WI38 (cell line): Measurements from ENCODE around the gene KTN1.

ENCODE experiments used
- H3K4me3 ChIP-seq: 2 replicates; pipeline ENCODE4 v1.5.1; 2011; ENCODE audit warnings: low read depth, mild to moderate bottlenecking, control low read depth, low read length
- CTCF ChIP-seq: IDR thresholded peaks from 2 replicates; pipeline ENCODE4 v1.5.1; 2012; ENCODE audit warnings: low read depth, mild to moderate bottlenecking, control low read depth, low read length

The KTN1 gene

GRCh38 chr14:55624913-55625312 lies 44.9 kb downstream of the KTN1 start:
- no peak overlapping the region for H3K4me3 ChIP-seq
- TF ChIP-seq CTCF: no peak

- H3K4me3 ChIP-seq: no peak overlapping the region
- no peak for TF ChIP-seq CTCF
These were observed 45.5 kb downstream of the KTN1 start for GRCh38 chr14:55625481-55625880.

GRCh38 chr14:55626131-55626530 lies 46.1 kb downstream of the KTN1 start:
- no peak for TF ChIP-seq CTCF
- no peak overlapping the region for H3K4me3 ChIP-seq

- H3K4me3 ChIP-seq: no peak overlapping the region
- no peak for TF ChIP-seq CTCF
These were observed 48.4 kb downstream of the KTN1 start for GRCh38 chr14:55628426-55628825.

- no peak for TF ChIP-seq CTCF
These were observed 58.7 kb downstream of the KTN1 start for GRCh38 chr14:55638665-55639064.

GRCh38 chr14:55641290-55641689 lies 61.3 kb downstream of the KTN1 start:
- H3K4me3 ChIP-seq: no peak overlapping the region
- no peak for TF ChIP-seq CTCF

More at GRCh38 chr14:55638665-55639064, 58.7 kb downstream of the KTN1 start:
- H3K4me3 ChIP-seq: no peak overlapping the region

- TF ChIP-seq CTCF: no peak
- H3K4me3 ChIP-seq: no peak overlapping the region
These were observed 61.9 kb downstream of the KTN1 start for GRCh38 chr14:55641954-55642353.
